Measurements from ENCODE around the gene SLC16A11.
A peak's percentile ranks its signal among the peaks of the same experiment; 100 is the strongest.

The SLC16A11 gene

GRCh38 chr17:7025245-7025644 lies 18.6 kb downstream of the SLC16A11 start:
- DNase-seq (ENCODE audit: low spot score): no peak

- no peak for DNase-seq (ENCODE audit: low spot score)
Measured at GRCh38 chr17:7024402-7024785, 19.5 kb downstream of the SLC16A11 start.

- peak; percentile 99 for DNase-seq (ENCODE audit: low spot score)
Measured at GRCh38 chr17:7023576-7024401, 20.1 kb downstream of the SLC16A11 start.

GRCh38 chr17:7022781-7023571 lies 20.9 kb downstream of the SLC16A11 start, which contains the start of gene BCL6B:
Gene BCL6B (plus strand): TSS chr17:7023050. CDS start chr17:7023672, 622 bp downstream.
- DNase-seq (ENCODE audit: low spot score): peak; percentile 75

GRCh38 chr17:7021993-7022778 lies 21.7 kb downstream of the SLC16A11 start:
- peak; percentile 93 for DNase-seq (ENCODE audit: low spot score)

GRCh38 chr17:7020894-7021664 lies 22.8 kb downstream of the SLC16A11 start:
- DNase-seq (ENCODE audit: low spot score): peak; percentile 49

GRCh38 chr17:7019839-7020519 lies 23.9 kb downstream of the SLC16A11 start:
- DNase-seq (ENCODE audit: low spot score): peak; percentile 74

- DNase-seq (ENCODE audit: low spot score): peak; percentile 49
Measured at GRCh38 chr17:7019367-7019766, 24.5 kb downstream of the SLC16A11 start.

GRCh38 chr17:7018331-7018964 lies 25.4 kb downstream of the SLC16A11 start:
- DNase-seq (ENCODE audit: low spot score): peak; percentile 48

- peak; percentile 47 for DNase-seq (ENCODE audit: low spot score)
Measured at GRCh38 chr17:7017827-7018200, 26.1 kb downstream of the SLC16A11 start.

GRCh38 chr17:7016886-7017826 lies 26.7 kb downstream of the SLC16A11 start:
- peak; percentile 47 for DNase-seq (ENCODE audit: low spot score)

- DNase-seq (ENCODE audit: low spot score): peak; percentile 45
Measured at GRCh38 chr17:7016418-7016817, 27.5 kb downstream of the SLC16A11 start.

- DNase-seq (ENCODE audit: low spot score): peak; percentile 59
Measured at GRCh38 chr17:7014995-7015958, 28.6 kb downstream of the SLC16A11 start.

GRCh38 chr17:7014261-7014994 lies 29.5 kb downstream of the SLC16A11 start:
- peak; percentile 99 for DNase-seq (ENCODE audit: low spot score)

- DNase-seq (ENCODE audit: low spot score): no peak
Measured at GRCh38 chr17:7011942-7012254, 32.0 kb downstream of the SLC16A11 start.

- no peak for DNase-seq (ENCODE audit: low spot score)
Measured at GRCh38 chr17:7011415-7011814, 32.5 kb downstream of the SLC16A11 start.

- no peak for DNase-seq (ENCODE audit: low spot score)
Measured at GRCh38 chr17:7010523-7010922, 33.4 kb downstream of the SLC16A11 start.

GRCh38 chr17:7007143-7007542 lies 36.7 kb downstream of the SLC16A11 start:
- DNase-seq (ENCODE audit: low spot score): no peak
